Astrocyte (in vitro differentiated cells and primary cell): ENCODE results near the gene TRAF6.

Experiments used
- CTCF ChIP-seq: IDR thresholded peaks from 2 replicates; pipeline ENCODE4 v1.5.1; 2011; ENCODE audit warnings: low read depth, mild to moderate bottlenecking, inconsistent platforms, low read length, moderate library complexity; ENCODE audit not compliant: insufficient read depth
- EZH2 ChIP-seq: IDR thresholded peaks from 2 replicates; pipeline ENCODE4 v1.6.1; 2012; ENCODE audit warnings: mild to moderate bottlenecking, low read length, inconsistent platforms; ENCODE audit not compliant: insufficient read depth

GRCh38 chr11:36509201-36509639 lies 852 bp downstream of the TRAF6 start:
- TF ChIP-seq EZH2 (no peak), CTCF (no peak)
